ENCODE results near the gene PPARGC1A. TPM values are rescaled to one million over a fixed set of nuclear protein-coding genes. Genes with fewer than 3 reads are reported as not detected.

PPARGC1A gene, protein sequence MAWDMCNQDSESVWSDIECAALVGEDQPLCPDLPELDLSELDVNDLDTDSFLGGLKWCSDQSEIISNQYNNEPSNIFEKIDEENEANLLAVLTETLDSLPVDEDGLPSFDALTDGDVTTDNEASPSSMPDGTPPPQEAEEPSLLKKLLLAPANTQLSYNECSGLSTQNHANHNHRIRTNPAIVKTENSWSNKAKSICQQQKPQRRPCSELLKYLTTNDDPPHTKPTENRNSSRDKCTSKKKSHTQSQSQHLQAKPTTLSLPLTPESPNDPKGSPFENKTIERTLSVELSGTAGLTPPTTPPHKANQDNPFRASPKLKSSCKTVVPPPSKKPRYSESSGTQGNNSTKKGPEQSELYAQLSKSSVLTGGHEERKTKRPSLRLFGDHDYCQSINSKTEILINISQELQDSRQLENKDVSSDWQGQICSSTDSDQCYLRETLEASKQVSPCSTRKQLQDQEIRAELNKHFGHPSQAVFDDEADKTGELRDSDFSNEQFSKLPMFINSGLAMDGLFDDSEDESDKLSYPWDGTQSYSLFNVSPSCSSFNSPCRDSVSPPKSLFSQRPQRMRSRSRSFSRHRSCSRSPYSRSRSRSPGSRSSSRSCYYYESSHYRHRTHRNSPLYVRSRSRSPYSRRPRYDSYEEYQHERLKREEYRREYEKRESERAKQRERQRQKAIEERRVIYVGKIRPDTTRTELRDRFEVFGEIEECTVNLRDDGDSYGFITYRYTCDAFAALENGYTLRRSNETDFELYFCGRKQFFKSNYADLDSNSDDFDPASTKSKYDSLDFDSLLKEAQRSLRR
- total RNA-seq (1 to 10 TPM; 2.0 to 4.7 (median 3.8) TPM), polyA plus RNA-seq (1 to 10 TPM; 6.2 to 8.6 (median 7.2) TPM)

DNA sequence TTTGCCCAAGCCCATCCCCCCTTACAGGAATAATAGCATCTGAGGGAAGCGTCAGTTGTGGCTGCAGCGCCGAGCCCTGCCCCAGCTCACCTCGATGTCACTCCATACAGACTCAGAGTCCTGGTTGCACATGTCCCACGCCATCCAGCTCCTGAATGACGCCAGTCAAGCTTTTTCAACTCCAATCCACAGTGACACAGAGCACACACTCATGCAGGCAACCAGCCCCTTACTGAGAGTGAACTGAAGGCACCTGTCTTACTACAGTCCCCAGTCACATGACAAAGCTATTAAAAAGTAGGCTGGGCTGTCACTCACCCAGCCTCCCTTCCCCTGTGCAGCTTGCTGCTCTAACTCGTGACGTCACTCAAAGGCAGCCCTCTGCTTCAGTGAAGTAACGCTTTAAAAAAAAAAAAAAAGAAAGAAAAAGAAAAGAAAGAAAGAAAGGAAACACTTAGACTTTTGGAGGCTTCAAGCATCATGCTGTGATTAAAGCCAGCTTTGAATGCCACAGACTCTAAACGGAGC is at the start of gene PPARGC1A:
TSS of gene PPARGC1A (minus strand) at position 234 of the 528 bp plus-strand sequence. CDS start at position 144, 90 bp downstream.
- WGBS, 2 donors = 0 to 4% methylated on average over 10 of the region's 10 CpGs
- H3K4me1 ChIP-seq = peaks cover 0 to 40% (median 15%) of the 10 kb centered on the region in 4 donors
- peak; percentile 88 for DNase-seq
- TF ChIP-seq POLR2A (IDR thresholded peaks at IDR 0.05) (peak in 1 of 2 donors; percentile 82), POLR2AphosphoS5 (IDR thresholded peaks at IDR 0.05) (peak; percentile 59 to 85 (median 74)), EP300 (IDR thresholded peaks at IDR 0.05) (no peak)
- TF ChIP-seq, protein P1, sequence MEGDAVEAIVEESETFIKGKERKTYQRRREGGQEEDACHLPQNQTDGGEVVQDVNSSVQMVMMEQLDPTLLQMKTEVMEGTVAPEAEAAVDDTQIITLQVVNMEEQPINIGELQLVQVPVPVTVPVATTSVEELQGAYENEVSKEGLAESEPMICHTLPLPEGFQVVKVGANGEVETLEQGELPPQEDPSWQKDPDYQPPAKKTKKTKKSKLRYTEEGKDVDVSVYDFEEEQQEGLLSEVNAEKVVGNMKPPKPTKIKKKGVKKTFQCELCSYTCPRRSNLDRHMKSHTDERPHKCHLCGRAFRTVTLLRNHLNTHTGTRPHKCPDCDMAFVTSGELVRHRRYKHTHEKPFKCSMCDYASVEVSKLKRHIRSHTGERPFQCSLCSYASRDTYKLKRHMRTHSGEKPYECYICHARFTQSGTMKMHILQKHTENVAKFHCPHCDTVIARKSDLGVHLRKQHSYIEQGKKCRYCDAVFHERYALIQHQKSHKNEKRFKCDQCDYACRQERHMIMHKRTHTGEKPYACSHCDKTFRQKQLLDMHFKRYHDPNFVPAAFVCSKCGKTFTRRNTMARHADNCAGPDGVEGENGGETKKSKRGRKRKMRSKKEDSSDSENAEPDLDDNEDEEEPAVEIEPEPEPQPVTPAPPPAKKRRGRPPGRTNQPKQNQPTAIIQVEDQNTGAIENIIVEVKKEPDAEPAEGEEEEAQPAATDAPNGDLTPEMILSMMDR (IDR thresholded peaks at IDR 0.05) = no peak
- peak within 1 kb of the TSS; percentile 78 to 90 (median 86) for H3K27ac ChIP-seq
- intact Hi-C loops (cut with DNase I) = loop anchor here (5.0 kb wide), 1 partner anchor 42 kb away; no protein-coding TSS in a partner anchor
- no peaks in the 10 kb centered on the region for H3K9me3 ChIP-seq
- H3K27me3 ChIP-seq = no peaks in the 10 kb centered on the region
- H3K4me3 ChIP-seq = peak within 1 kb of the TSS; percentile 36 to 57 (median 52)
- no peaks in the 10 kb centered on the region for H3K36me3 ChIP-seq

DNA sequence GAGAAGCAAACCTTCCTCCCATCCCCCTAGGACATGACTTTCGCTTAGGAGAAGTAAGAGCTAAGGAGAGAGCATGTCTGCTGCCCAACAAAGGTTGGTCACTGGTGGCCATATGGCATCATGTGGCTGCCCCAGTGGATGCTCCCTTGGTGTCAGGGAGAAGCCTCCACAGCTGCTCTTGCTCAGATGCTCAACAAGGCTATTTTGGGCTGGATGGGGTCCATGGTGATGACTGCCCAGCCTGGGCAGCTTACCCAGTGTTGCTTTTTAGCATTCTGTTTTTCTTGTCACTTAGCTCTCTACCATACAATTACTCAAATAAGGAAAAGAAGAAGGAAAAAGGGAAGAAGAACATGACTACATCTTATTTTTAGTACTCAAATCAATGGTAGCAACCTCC is 48.9 kb upstream of the PPARGC1A start:
- 87 to 88% methylated on average over 1 of the region's 1 CpG for WGBS, 2 donors
- TF ChIP-seq EP300 (IDR thresholded peaks at IDR 0.05) (no peak), POLR2AphosphoS5 (IDR thresholded peaks at IDR 0.05) (no peak), POLR2A (IDR thresholded peaks at IDR 0.05) (no peak)
- TF ChIP-seq, protein P1 (IDR thresholded peaks at IDR 0.05) = no peak
- no peaks in the 10 kb centered on the region for H3K9me3 ChIP-seq
- DNase-seq = no peak
- no peak overlapping the region for H3K4me3 ChIP-seq
- no peaks in the 10 kb centered on the region for H3K36me3 ChIP-seq
- peaks cover 0 to 16% (median 10%) of the 10 kb centered on the region in 4 donors for H3K4me1 ChIP-seq
- no peak overlapping the region for H3K27ac ChIP-seq
- intact Hi-C loops (cut with DNase I) = no loop called here
- no peaks in the 10 kb centered on the region for H3K27me3 ChIP-seq

DNA sequence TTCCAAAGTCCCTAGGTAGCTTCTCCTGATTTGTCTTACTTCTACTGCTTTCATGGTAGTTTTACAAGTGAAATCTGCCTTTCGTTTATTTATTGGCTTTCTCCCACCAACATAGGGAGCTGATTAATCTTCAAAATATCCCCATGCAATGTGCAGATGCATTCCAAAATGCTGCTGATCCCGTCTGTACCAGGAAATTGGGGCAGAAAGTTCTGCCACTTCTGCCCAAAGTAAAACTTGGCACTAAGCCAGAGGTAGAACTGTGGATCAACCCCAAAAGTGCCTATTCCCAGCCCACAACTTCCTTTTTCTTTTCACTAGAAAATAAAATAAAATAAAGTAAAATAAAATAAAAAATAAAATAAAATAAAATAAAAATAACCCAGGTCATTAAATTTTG is 47.3 kb upstream of the PPARGC1A start:
- DNase-seq = no peak
- no peaks in the 10 kb centered on the region for H3K9me3 ChIP-seq
- peaks cover 0 to 27% (median 13%) of the 10 kb centered on the region in 4 donors for H3K4me1 ChIP-seq
- TF ChIP-seq POLR2AphosphoS5 (IDR thresholded peaks at IDR 0.05) (no peak), POLR2A (IDR thresholded peaks at IDR 0.05) (no peak)
- TF ChIP-seq, protein P1 (IDR thresholded peaks at IDR 0.05) = no peak
- intact Hi-C loops (cut with DNase I) = no loop called here
- no peak overlapping the region for H3K4me3 ChIP-seq
- WGBS, 2 donors = 56 to 78% methylated on average over 2 of the region's 2 CpGs
- H3K27ac ChIP-seq = no peak overlapping the region
- no peaks in the 10 kb centered on the region for H3K27me3 ChIP-seq
- H3K36me3 ChIP-seq = no peaks in the 10 kb centered on the region

DNA sequence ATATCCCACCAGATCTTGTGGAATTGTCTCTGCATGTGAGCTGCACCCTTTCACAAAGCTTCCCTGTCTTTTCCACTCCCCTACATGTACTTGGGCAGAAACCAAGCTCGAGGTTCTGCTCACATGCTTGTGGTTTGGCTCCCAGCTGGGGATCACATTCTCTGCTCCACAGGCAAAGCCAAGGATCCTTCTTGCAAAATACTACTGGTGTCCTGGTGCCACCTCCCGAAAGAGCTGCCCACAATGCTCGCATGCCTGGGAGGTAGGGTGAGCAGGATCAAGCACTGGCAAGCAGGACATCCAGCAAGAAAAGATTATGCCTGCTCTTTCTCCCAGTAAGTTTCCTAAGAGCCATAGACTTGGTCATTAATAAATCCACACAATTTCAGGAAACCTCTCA is 45.1 kb upstream of the PPARGC1A start:
- TF ChIP-seq EP300 (IDR thresholded peaks at IDR 0.05) (peak in 3 of 4 donors; percentile 48 to 74 (median 54)), POLR2AphosphoS5 (IDR thresholded peaks at IDR 0.05) (peak; percentile 47 to 71 (median 60)), POLR2A (IDR thresholded peaks at IDR 0.05) (no peak)
- H3K36me3 ChIP-seq = no peaks in the 10 kb centered on the region
- intact Hi-C loops (cut with DNase I) = loop anchor here (5.0 kb wide), 1 partner anchor 43 kb away; the partner anchor contains the start of gene PPARGC1A
- peak overlapping the region; percentile 21 to 58 (median 56) for H3K27ac ChIP-seq
- peaks cover 0 to 27% (median 13%) of the 10 kb centered on the region in 4 donors for H3K4me1 ChIP-seq
- no peaks in the 10 kb centered on the region for H3K9me3 ChIP-seq
- H3K27me3 ChIP-seq = no peaks in the 10 kb centered on the region
- no peak overlapping the region for H3K4me3 ChIP-seq
- DNase-seq = peak; percentile 88
- WGBS, 2 donors = 62 to 79% methylated on average over 3 of the region's 3 CpGs
